Urinary bladder (tissue), 4 donors: Measurements from ENCODE around the gene GGT6. TPM values are rescaled to one million over a fixed set of nuclear protein-coding genes. Genes with fewer than 3 reads are reported as not detected.

Source experiments
- DNase-seq: peaks from one replicate; pipeline ENCODE4 v3.0.0-alpha.2; 2015; ENCODE audit errors: extremely low spot score
- H3K27ac ChIP-seq: one replicate; pipeline ENCODE4 v1.5.1; 2013; ENCODE audit warnings: low read depth, mild to moderate bottlenecking, moderate library complexity
- H3K36me3 ChIP-seq: one replicate; pipeline ENCODE4 v1.6.1; 2013; ENCODE audit warnings: mild to moderate bottlenecking, moderate library complexity; ENCODE audit not compliant: insufficient read depth
- H3K4me1 ChIP-seq: one replicate; pipeline ENCODE4 v1.6.1; 2013; ENCODE audit warnings: mild to moderate bottlenecking, moderate library complexity; ENCODE audit not compliant: insufficient read depth
- H3K4me3 ChIP-seq: one replicate; pipeline ENCODE4 v1.5.1; 2013; ENCODE audit warnings: low read depth, low read length
- WGBS: extraction: QIAGEN DNeasy Blood & Tissue Kit; methylation state at CpG from one replicate; pipeline ENCODE4 v1.1.7; 2013; 5-methylcytosine and 5-hydroxymethylcytosine counted together
- polyA plus RNA-seq: library from polyadenylated mRNA; stranded (reverse); fragments of 200-250 nt; gene quantifications from one replicate; pipeline ENCODE4 v1.2.3, GENCODE V29; 2013
- total RNA-seq: library from RNA; depleted of rRNA; stranded (reverse); fragments of >200 nt; gene quantifications from one replicate; pipeline ENCODE4 v1.2.3, GENCODE V29; 2014
- donor health status: healthy with polysubstance abuse.
- donor health status: healthy.

GGT6 gene
- total and polyA plus RNA-seq, 2 donors = 11.5 to 13.0 TPM

DNA sequence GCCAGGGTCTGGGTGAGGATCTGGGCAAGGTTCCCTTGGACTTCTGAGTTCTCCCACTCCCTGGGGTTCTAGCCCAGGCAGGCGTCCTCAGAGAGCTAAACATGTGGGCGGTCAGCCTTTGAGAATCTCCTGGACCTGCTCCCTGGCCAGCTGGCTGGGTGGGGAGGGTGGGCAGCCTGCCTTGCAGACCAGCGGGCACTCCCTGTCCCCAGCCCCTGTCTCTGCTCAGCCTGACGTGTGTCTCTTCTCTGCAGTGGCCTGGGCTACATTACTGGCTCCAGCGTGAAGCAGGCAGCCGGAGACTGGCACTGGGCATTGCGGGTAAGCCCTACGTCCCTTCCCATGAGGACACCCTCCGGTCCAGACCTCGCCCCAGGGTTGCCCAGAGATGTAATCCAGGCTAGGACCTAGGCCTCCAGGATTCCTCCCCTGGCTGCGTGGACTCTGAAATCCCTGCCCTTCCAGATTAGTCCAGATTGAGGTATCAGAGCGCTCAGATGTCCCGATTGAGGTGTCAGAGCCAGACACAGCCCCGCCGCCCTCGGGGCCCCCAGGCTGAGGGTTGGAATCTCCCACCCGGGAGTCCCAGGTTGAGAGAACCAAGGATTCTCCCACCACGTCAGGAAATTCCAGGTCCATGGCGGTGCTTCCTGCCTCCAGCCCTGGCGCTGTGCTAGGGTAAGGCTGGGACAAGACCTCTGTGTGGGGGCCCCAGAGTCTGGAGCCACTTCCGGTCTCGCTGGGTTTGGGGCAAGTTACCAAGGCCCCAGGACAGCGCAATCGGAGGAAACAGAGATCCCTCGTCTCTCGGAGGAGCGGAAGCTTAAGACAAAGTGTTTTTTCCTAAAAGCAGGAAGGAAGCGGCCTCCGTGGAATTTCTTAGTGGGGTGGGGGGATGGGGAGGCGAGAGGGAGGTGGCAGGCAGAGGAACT lies 29.3 kb downstream of the GGT6 start:
- H3K36me3 ChIP-seq = no peaks in the 10 kb centered on the region
- no peak for DNase-seq
- H3K27ac ChIP-seq = no peak overlapping the region
- WGBS = 75% methylated on average over 30 of the region's 30 CpGs
- H3K4me1 ChIP-seq = no peaks in the 10 kb centered on the region
- no peak overlapping the region for H3K4me3 ChIP-seq

DNA sequence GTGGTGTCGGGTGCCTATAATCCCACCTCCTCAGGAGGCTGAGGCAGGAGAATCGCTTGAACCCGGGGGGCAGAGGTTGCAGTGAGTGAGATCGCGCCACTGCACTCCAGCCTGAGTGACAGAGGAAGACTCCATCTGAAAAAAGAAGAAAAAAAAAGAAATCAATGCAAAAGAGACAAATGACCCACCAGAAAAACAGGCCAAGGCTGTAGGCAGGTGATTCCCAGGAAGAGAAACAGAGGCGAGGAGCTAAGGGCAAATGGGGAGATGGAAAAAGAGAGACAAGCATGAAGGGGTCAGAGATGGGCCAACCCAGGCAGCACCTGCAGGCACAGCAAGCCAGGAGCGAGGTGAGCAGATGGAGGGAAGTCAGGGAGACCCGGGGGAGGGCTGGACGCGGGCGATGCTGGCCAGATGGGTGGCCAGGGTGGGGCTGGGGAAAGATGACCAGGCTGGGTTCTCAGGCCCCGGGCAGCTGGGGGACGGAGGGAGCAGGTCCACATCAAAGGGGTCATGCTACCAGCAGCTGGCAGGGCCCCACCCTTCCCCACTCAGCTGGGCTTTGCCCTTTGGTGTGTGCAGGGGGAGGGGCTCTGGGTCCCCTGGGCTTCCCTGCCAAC lies 30.7 kb downstream of the GGT6 start:
- WGBS = 88% methylated on average over 13 of the region's 13 CpGs
- no peak for DNase-seq
- Histone ChIP-seq H3K27ac (no peak overlapping the region), H3K4me3 (no peak overlapping the region), H3K4me1 (no peaks in the 10 kb centered on the region), H3K36me3 (no peaks in the 10 kb centered on the region)

DNA sequence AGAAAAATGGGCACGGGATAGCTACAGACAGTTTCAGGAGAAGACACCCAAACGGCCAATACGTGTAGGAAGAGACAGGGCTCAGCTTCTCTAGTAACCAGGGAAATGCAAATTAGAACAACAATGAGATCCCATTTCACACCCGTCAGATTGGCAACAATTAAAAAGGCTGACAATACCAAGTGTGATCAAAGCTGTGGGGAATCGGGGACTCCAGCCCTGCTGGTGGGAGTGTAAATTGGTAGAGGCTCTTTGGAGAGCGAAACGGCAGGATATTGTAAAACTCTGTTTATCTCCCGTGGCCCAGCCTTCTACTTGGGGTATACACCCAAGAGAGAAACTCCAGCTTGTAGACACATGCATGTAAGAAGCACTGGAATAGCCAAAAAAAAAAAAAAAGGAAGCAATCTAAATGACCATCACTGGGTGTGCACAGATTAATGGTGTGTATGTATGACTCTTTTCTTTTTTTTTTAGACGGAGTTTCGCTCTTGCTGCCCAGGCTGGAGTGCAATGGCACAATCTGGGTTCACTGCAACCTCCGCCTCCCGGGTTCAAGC lies 32.7 kb downstream of the GGT6 start:
- H3K36me3 ChIP-seq = no peaks in the 10 kb centered on the region
- WGBS = 61% methylated on average over 12 of the region's 12 CpGs
- DNase-seq = no peak
- H3K4me1 ChIP-seq = no peaks in the 10 kb centered on the region
- H3K4me3 ChIP-seq = no peak overlapping the region
- H3K27ac ChIP-seq = no peak overlapping the region

DNA sequence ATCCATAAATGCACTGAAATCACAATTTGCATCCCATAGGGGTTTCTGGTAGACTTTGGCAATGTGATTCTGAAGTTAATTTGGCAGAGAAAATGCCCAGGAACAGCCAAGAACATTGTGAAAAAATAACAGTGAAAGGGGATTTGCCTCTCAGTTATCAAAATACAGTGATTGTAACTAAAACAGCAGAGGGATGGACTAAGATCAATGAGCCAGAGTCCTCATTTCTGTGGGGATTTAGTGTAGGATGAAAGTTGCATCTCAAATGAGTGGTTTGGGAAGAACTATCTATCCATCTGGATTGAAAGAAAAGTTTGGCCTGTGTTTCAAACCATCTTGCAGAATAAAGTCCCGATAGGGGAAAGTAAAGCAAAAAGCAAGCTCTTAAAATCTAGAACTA lies 33.2 kb downstream of the GGT6 start:
- no peak overlapping the region for H3K27ac ChIP-seq
- no peak for DNase-seq
- whole genome bisulfite sequencing = 37% methylated on average over 1 of the region's 1 CpG
- no peak overlapping the region for H3K4me3 ChIP-seq
- no peaks in the 10 kb centered on the region for H3K4me1 ChIP-seq
- H3K36me3 ChIP-seq = no peaks in the 10 kb centered on the region

DNA sequence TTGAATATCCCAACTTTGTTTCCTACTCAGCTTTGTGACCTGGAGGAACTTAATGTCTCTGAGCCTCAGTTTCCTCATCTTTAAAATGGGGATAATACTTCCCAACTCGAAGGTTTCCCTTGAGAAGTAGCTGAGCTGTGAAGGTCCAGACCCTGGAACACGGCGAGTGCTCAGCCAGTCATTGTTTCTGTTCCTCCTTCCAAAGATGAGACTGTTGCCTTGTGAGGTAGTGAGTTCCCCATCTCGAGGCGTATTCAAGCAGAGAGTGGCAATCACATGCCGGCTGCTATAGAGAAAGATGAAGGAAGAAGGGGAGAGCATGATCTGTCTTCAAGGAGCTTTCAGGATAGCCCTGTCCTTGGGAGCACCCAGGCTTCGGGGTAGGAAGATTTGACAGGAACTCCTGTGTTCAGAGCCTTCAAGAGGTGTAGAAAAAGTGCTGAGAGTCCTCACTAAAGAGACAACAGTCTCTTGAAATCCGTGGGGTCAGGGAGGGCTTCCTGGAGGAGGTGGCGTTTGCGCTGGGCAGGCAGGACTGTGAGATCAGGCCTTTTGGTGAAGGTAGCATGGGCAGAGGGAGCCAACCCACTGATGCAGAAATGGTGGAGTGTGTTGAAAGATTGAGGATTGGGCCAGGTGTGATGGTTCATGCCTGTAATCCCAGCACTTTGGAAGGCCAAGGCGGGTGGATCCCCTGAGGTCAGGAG lies 34.5 kb downstream of the GGT6 start:
- WGBS = 92% methylated on average over 11 of the region's 11 CpGs
- Histone ChIP-seq H3K36me3 (no peaks in the 10 kb centered on the region), H3K27ac (no peak overlapping the region), H3K4me1 (no peaks in the 10 kb centered on the region), H3K4me3 (no peak overlapping the region)
- DNase-seq = no peak

DNA sequence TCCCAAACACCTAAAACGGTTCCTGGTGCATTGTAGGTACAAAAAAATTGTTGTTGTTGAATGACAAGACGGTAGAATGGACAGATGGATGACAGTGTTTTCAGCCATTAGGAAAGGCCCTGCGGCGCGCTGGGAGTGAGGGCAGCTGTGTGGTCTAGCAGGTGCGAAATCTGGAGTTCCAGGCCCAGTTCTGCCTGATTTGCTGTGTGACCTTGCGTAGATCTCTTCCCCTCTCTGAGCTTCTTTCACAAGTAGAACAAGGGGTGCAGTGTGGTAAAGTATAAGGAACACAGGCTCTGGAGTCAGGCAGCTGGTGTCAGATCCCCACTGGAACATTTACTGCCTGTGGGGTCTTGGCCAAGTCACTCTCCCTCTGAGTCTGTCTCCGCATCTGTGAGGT lies 36.4 kb downstream of the GGT6 start:
- Histone ChIP-seq H3K27ac (no peak overlapping the region), H3K4me3 (no peak overlapping the region), H3K36me3 (no peaks in the 10 kb centered on the region), H3K4me1 (no peaks in the 10 kb centered on the region)
- WGBS = 97% methylated on average over 8 of the region's 8 CpGs
- DNase-seq = no peak

DNA sequence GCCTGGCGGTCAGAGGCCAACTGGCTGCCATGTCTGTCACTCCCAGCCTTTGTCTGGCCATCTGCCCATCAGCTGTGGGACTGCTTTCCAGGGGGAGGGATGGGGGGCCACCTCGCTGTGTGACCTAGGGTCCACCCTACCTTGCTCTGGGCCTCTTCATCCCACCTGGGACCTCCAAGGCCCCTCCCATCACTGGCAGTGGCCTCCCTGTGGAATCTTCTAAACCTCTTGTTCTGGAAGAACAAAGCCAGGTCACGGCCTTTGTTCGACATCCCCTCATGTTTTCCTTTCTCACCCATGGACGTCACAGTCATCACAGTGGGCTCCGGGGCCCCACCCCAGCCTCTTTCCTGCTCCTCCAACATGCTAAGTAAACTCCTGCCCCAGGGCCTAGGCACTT lies 37.7 kb downstream of the GGT6 start:
- peak overlapping the region; percentile 11 for H3K27ac ChIP-seq
- DNase-seq = no peak
- H3K36me3 ChIP-seq = no peaks in the 10 kb centered on the region
- no peak overlapping the region for H3K4me3 ChIP-seq
- H3K4me1 ChIP-seq = no peaks in the 10 kb centered on the region
- WGBS = 83% methylated on average over 6 of the region's 6 CpGs

DNA sequence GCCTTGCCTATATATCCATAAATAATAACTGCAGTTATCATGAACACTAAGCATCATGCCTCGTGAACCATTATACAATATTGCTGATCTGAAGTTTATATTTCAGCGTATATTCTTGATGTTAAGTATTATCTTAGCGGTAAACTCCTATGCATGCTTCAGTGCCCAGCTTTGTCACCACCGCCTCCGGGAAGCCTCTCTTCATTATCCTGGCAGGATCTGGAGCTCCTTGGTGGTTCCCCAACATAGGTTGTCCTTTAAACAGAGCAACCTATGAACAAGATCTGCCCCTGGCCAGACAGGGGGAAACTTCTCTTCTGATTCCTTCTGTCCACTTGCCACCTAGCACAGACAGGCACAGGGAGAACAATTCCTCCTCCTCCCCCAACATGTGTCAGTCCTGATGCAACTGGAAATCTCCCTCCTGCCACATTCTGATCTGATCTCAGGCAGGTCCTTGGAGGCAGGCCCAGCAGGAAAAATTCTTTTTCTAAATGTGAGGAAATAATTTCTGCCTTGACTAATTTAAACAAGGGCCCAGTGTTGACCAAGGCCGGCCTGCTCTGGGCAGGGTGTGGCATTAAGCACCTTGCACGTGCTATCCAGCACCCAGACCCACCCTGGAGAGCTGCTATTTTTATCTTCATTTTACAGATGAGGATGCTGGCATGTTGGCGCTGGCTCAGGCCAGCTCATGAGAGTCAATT lies 39.3 kb downstream of the GGT6 start:
- H3K4me1 ChIP-seq = no peaks in the 10 kb centered on the region
- DNase-seq = no peak
- no peaks in the 10 kb centered on the region for H3K36me3 ChIP-seq
- no peak overlapping the region for H3K27ac ChIP-seq
- 61% methylated on average over 8 of the region's 8 CpGs for WGBS
- H3K4me3 ChIP-seq = no peak overlapping the region

DNA sequence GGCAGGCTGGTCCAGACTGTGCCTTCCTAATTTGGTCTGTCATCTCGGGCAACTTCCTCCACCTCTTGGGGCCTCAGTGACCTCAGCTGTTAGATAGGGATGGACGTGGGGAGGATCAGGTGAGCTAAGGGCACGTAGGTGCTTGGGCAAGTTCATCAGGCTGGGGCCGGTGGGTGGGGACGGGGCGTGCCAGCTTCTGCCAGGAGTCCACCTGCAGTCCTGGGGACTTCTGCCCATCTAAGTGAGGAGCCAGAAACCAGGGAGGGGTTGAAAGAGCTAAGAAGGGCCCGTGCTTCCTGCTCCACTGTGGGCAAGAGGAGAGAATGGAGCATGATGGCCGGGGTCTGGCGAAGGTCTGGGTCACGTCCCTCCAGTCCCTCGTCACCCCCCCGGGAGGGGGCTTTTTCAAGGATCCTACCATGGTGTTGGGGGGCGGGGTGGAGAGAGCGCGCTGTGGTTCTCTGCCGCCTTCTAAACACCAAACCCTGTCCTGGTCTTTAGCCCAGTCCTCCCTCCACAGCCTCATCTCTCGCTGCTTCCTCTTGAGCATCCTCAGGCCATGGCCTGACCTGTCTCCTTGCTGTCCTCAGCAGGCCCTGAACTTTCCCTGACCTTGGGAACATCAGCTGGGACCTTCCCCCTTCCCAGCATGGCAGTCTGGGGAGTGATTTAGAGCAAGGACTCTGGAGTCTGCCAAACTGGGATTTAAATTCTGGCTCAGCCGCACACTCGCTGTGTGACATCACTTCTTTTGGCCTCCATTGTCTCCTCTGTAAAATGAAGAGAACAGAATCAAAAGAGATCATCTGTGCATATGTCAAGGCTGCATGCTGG lies 40.1 kb downstream of the GGT6 start:
- no peak for DNase-seq
- H3K27ac ChIP-seq = peak overlapping the region; percentile 40
- WGBS = 69% methylated on average over 19 of the region's 19 CpGs
- H3K36me3 ChIP-seq = no peaks in the 10 kb centered on the region
- H3K4me3 ChIP-seq = no peak overlapping the region
- H3K4me1 ChIP-seq = no peaks in the 10 kb centered on the region

DNA sequence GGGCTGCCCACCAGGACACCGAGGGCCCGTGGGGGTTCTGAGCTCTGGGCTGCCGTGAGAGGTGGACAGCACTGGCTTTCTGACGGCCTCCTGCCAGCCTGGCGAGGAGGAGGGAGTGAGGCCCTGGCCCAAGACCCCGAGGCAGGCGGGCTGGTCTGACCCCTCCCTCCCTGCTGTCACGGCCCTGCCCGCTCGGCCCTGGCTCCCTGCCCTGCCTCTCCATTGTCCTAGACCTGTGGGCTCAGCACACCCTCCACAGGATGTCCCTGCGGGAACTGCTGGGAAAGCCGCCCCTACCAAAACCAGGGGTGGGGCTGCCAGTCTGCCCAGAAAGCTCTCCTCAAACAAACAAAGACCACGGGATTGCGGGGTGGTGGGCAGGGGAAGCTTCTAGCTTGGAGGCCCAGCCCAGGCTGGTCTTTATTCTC lies 41.0 kb downstream of the GGT6 start:
- WGBS = 75% methylated on average over 14 of the region's 14 CpGs
- Histone ChIP-seq H3K36me3 (no peaks in the 10 kb centered on the region), H3K4me1 (no peaks in the 10 kb centered on the region), H3K4me3 (no peak overlapping the region), H3K27ac (no peak overlapping the region)
- no peak for DNase-seq

DNA sequence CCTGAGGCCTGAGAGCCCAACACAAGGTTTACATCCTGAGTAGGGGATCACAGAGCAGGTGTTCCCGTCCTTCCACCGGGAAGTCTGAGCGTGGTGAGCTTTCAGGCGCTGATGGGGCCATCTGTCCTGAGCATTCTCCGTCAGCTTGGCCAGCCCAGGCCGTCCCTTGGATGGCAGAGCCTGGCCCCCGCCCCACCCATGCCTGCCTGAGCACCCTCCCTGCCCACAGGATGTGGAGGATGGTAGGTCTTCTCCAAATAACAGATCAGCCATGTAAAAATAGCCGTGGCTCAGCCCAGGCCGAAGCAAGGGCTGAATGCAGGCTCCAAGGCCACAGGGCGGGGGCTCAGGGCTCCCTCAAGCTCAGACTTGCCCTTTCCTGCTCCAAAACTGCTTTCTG lies 41.5 kb downstream of the GGT6 start:
- 84% methylated on average over 10 of the region's 10 CpGs for WGBS
- no peak for DNase-seq
- no peak overlapping the region for H3K27ac ChIP-seq
- no peak overlapping the region for H3K4me3 ChIP-seq
- H3K4me1 ChIP-seq = no peaks in the 10 kb centered on the region
- H3K36me3 ChIP-seq = no peaks in the 10 kb centered on the region

DNA sequence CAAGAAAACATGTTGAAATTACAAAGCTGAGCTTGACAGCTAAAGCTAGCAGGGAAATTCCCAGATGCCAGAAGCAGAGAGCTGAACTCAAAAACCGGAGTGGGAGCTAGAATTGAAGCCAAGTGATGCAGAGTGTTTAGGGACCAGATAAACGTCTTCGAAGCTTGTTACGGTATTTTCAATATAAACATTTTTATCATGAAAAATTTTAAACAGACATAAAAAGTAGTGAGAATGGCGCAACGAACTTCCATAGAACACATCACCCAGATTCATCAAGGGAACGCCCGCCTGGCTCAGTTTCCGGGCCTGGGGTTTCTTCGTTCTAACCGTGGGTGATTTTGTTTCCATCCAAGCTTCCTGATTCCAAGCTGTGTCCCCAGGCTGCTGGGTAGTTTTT lies 43.6 kb downstream of the GGT6 start:
- H3K27ac ChIP-seq = no peak overlapping the region
- 23% methylated on average over 11 of the region's 11 CpGs for WGBS

More for the DNA sequence above, 43.6 kb downstream of the GGT6 start:
- Histone ChIP-seq H3K4me1 (no peaks in the 10 kb centered on the region), H3K4me3 (no peak overlapping the region), H3K36me3 (no peaks in the 10 kb centered on the region)
- peak; percentile 65 for DNase-seq
